Heart right ventricle (tissue), 16 donors: ENCODE measurements around the gene LDB2. TPM values are rescaled to one million over a fixed set of nuclear protein-coding genes. Genes with fewer than 3 reads are reported as not detected.

Source experiments
- ATAC-seq, 8 donors: fragments of 200-7000 bp; cut with Tn5 transposase; one replicate each; pipeline ENCODE4 v1.9.1; 2020; ENCODE audit warnings: mild to moderate bottlenecking in 8 of 8, moderate library complexity in 8 of 8, moderate number of reproducible peaks in 1 of 8
- DNase-seq, 2 donors: peaks; one replicate each; pipeline ENCODE4 v3.0.0-alpha.2; 2020
- H3K27ac ChIP-seq, 10 donors: fragments of 200-600 bp; sonication (generic) in 2 of 10; one replicate each; pipeline versions ENCODE4 v1.5.0 to v1.8.0; 2020 to 2022; ENCODE audit warnings: mild to moderate bottlenecking in 3 of 10
- H3K27me3 ChIP-seq, 7 donors: fragments of 200-600 bp; one replicate each; pipeline ENCODE4 v1.8.0; 2021 to 2022; ENCODE audit warnings: mild to moderate bottlenecking in 2 of 7
- H3K36me3 ChIP-seq, 9 donors: fragments of 200-600 bp; sonication (generic) in 1 of 9; one replicate each; pipeline versions ENCODE4 v1.5.0 to v1.8.0; 2020 to 2022; ENCODE audit warnings: mild to moderate bottlenecking in 2 of 9
- H3K4me1 ChIP-seq, 9 donors: fragments of 200-600 bp; sonication (generic) in 1 of 9; one replicate each; pipeline versions ENCODE4 v1.5.0 to v1.8.0; 2020 to 2022; ENCODE audit warnings: mild to moderate bottlenecking in 4 of 9
- H3K4me3 ChIP-seq, 10 donors: fragments of 200-600 bp; sonication (generic) in 2 of 10; one replicate each; pipeline versions ENCODE4 v1.5.0 to v1.8.0; 2020 to 2022; ENCODE audit warnings: mild to moderate bottlenecking in 7 of 10, moderate library complexity in 2 of 10
- H3K9me3 ChIP-seq, 11 donors: fragments of 200-600 bp in 10 of 11; sonication (generic) in 2 of 11; one replicate each; pipeline versions ENCODE4 v1.5.0 to v1.8.0; 2013 to 2022; ENCODE audit warnings: mild to moderate bottlenecking in 2 of 11, control low read depth in 1 of 11, moderate library complexity in 1 of 11
- CTCF ChIP-seq, 9 donors: fragments of 200-600 bp; sonication (generic) in 2 of 9; IDR thresholded peaks; one replicate each; pipeline versions ENCODE4 v1.5.0 to v1.8.0; 2021 to 2022; ENCODE audit warnings: antibody characterized with exemption in 9 of 9, mild to moderate bottlenecking in 5 of 9, moderate library complexity in 1 of 9
- WGBS, 2 donors: extraction: QIAGEN DNeasy Blood & Tissue Kit; methylation state at CpG; one replicate each; pipeline ENCODE4 v1.1.7; 2013; ENCODE audit warnings: inconsistent platforms in 1 of 2; 5-methylcytosine and 5-hydroxymethylcytosine counted together
- intact Hi-C, 10 donors: fragments of 100-400 bp; cut with DNase I; formaldehyde crosslinking; loops; one replicate each; pipeline versions ENCODE4 v1.11.1 to v1.14.2; 2022
- polyA plus RNA-seq, 2 donors: library from polyadenylated mRNA; stranded (reverse); fragments of 200-250 nt; gene quantifications; one replicate each; pipeline ENCODE4 v1.2.3, GENCODE V29; 2013
- total RNA-seq, 10 donors: library from RNA; stranded (reverse); fragmentation: NEBNext Ultra II Directional in 3 of 10; extraction: Animal tissue kit (Norgen Biotek cat#: 25700) in 3 of 10; gene quantifications; one replicate each; pipeline versions ENCODE4 v1.2.1 to v1.2.4, GENCODE V29; 2021 to 2023
- donor health status: Arrhythmogenic right ventricular cardiomyopathy.
- donor health status: ischemic (EF 13 %, LVEDD 7.1; RV severe dilation, severe dysfunction).
- donor health status: healthy with polysubstance abuse.
- donor health status: DM: no; HTN: yes; CAD: no.
- donor health status: DM: no; HTN: no; CAD: no.
- donor health status: ischemic (EF 25% LVEDD 6.9; RV normal size, moderate dysfunction).
- donor health status: ischemic (EF 25% LVEDD 5.7; RV mildly dilated, moderate dysfunction).
- donor health status: healthy.
- donor health status: DM: yes; HTN: yes; CAD: no.
- donor health status: Ischemic cardiomyopathy.
- donor health status: ischemic (EF 35%, LVEDD 5.7; RV mildly dilated, moderate dysfunction).
- donor health status: nonischemic (EF 11% LVEDD 7.7; RV severe dilation, severe dysfunction).
- donor health status: DM: yes; HTN: yes; CAD: no.
- donor health status: PGD.
- donor health status: ischemic (EF 29% LVEDD 5.4; RV normal size, mild dysfunction).
- donor health status: nonischemic (EF 23%, LVEDD 6.1; RV moderate dilation, normal function).

The LDB2 gene
- total and polyA plus RNA-seq, 12 donors, result 14.5 to 43.3 (median 23.5) TPM

DNA sequence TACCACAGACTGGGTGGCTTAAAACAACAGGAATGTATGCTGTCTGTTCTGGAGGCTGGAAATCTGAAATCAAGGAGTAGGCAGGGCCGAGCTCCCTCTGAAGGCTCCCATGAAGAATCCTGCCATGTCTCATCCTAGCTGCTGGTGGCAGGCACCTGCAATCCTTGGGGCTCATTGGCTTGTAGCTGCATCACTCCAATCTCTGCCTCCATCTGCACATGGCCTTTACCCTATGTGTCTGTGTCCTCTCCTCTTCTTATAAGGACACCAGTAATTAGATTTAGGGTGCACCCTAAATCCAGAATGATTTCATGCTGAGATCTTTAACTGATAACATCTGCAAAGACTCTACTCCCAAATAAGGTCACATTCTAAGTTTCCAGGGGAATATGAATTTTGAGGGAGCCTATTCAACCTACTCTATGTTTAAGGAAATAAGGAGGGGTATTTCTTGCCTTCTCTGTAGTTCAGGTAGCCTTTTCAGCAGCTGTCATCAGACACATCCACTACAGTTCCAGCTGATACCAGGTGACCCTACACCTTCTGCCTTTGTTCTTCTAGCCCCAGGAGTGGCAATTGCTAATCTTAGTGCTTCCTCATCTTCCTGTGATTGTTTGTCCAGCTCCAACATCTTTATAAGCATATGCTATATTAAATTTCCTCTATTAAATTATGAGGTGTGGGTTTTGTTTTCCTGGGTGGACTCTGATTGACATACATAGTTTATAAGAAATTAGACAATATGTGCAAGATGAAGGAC is 377.1 kb downstream of the LDB2 start:
- intact Hi-C loops, result no loop called here
- no peak for TF ChIP-seq CTCF (IDR thresholded peaks at IDR 0.05)
- Histone ChIP-seq H3K36me3 (no peaks in the 10 kb centered on the region), H3K9me3 (no peaks in the 10 kb centered on the region), H3K27me3 (no peaks in the 10 kb centered on the region), H3K27ac (peak overlapping the region in 1 of 10 donors; percentile 8), H3K4me3 (no peak overlapping the region), H3K4me1 (peaks cover 0 to 43% (median 14%) of the 10 kb centered on the region in 9 donors)
- WGBS, 2 donors, result 78 to 85% methylated on average over 1 of the region's 1 CpG
- DNase-seq, result no peak
- no peak for ATAC-seq

DNA sequence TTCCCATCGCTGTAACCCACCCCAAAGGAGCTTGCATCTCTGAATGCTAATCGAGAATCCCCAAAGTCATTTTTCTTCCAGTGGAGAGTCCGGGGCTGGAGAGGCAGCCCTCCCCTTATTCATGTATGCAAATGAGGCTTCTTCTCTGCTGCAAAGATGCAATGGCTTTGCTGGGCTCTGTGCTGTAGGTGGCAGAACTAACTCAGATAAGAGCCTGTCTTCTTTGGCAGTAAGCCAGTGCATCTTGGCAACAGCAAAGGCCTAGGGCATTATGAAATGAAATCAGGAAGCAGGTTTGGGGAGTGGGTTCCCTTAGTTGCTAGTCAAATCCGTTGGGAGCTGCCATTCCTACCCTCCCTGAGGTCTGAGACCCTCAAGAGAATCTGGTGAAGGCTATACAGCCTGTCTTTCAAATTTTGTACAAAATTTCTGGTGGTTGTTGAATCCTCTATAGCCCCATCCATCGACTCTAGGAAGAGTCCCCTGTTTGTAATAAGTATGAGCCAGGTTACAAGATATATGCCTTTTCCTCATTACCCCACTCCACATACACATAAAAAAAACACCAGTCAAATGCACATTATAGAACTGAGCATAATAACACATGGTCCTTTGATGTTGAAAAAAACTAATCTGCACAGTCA is 381.5 kb downstream of the LDB2 start:
- intact Hi-C loops, result loop anchor here in 4 of 10 donors (10.0 kb wide), 2 partner anchors 218 to 808 kb away; no protein-coding TSS in a partner anchor
- Histone ChIP-seq H3K36me3 (no peaks in the 10 kb centered on the region), H3K4me3 (no peak overlapping the region), H3K4me1 (peaks cover 0 to 29% (median 14%) of the 10 kb centered on the region in 9 donors), H3K27ac (peak overlapping the region in 1 of 10 donors; percentile 33), H3K27me3 (no peaks in the 10 kb centered on the region), H3K9me3 (no peaks in the 10 kb centered on the region)
- DNase-seq, result peak in 1 of 2 donors; percentile 41
- 52 to 55% methylated on average over 5 of the region's 5 CpGs for WGBS, 2 donors
- ATAC-seq, result peak in 4 of 8 donors; percentile 42 to 72 (median 59)
- peak in 6 of 9 donors; percentile 29 to 54 (median 40) for TF ChIP-seq CTCF (IDR thresholded peaks at IDR 0.05)

- Histone ChIP-seq H3K9me3 (peaks cover 0 to 13% (median 7%) of the 10 kb centered on the region in 11 donors), H3K36me3 (peaks cover 0 to 30% (median 9%) of the 10 kb centered on the region in 9 donors), H3K4me3 (no peak overlapping the region), H3K27me3 (no peaks in the 10 kb centered on the region), H3K4me1 (peaks cover 0 to 11% (median 3%) of the 10 kb centered on the region in 9 donors), H3K27ac (no peak overlapping the region)
- WGBS, 2 donors, result 83 to 85% methylated on average over 2 of the region's 2 CpGs
- intact Hi-C loops, result loop anchor here in 4 of 10 donors (10.0 kb wide), 2 partner anchors 221 to 811 kb away; no protein-coding TSS in a partner anchor
- no peak for ATAC-seq
- no peak for TF ChIP-seq CTCF (IDR thresholded peaks at IDR 0.05)
- DNase-seq, result no peak
These were observed 384.6 kb downstream of the LDB2 start for GRCh38 chr4:16513876-16514275.

GRCh38 chr4:16508968-16509367 is 389.5 kb downstream of the LDB2 start:
- intact Hi-C loops, result loop anchor here in 1 of 10 donors (10.0 kb wide), 1 partner anchor 816 kb away; no protein-coding TSS in a partner anchor
- Histone ChIP-seq H3K27ac (no peak overlapping the region), H3K4me1 (no peaks in the 10 kb centered on the region), H3K27me3 (no peaks in the 10 kb centered on the region), H3K9me3 (peaks cover 0 to 17% (median 7%) of the 10 kb centered on the region in 11 donors), H3K4me3 (no peak overlapping the region), H3K36me3 (peaks cover 0 to 73% (median 22%) of the 10 kb centered on the region in 9 donors)
- DNase-seq, result no peak
- 64 to 68% methylated on average over 1 of the region's 1 CpG for WGBS, 2 donors
- ATAC-seq, result no peak
- peak in 7 of 9 donors; percentile 6 to 32 (median 12) for TF ChIP-seq CTCF (IDR thresholded peaks at IDR 0.05)
